HG02840 (cell line): ENCODE results near the gene FRA10AC1.
A peak's percentile ranks its signal among the peaks of the same experiment; 100 is the strongest.

Experiments used
- ATAC-seq: cut with Tn5 transposase; IDR thresholded peaks from one replicate; pipeline ENCODE4 v1.9.1; 2021; ENCODE audit warnings: mild to moderate bottlenecking, moderate library complexity, moderate number of reproducible peaks; ENCODE audit not compliant: unreplicated experiment, low FRiP score

The FRA10AC1 gene, protein sequence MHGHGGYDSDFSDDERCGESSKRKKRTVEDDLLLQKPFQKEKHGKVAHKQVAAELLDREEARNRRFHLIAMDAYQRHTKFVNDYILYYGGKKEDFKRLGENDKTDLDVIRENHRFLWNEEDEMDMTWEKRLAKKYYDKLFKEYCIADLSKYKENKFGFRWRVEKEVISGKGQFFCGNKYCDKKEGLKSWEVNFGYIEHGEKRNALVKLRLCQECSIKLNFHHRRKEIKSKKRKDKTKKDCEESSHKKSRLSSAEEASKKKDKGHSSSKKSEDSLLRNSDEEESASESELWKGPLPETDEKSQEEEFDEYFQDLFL

DNA sequence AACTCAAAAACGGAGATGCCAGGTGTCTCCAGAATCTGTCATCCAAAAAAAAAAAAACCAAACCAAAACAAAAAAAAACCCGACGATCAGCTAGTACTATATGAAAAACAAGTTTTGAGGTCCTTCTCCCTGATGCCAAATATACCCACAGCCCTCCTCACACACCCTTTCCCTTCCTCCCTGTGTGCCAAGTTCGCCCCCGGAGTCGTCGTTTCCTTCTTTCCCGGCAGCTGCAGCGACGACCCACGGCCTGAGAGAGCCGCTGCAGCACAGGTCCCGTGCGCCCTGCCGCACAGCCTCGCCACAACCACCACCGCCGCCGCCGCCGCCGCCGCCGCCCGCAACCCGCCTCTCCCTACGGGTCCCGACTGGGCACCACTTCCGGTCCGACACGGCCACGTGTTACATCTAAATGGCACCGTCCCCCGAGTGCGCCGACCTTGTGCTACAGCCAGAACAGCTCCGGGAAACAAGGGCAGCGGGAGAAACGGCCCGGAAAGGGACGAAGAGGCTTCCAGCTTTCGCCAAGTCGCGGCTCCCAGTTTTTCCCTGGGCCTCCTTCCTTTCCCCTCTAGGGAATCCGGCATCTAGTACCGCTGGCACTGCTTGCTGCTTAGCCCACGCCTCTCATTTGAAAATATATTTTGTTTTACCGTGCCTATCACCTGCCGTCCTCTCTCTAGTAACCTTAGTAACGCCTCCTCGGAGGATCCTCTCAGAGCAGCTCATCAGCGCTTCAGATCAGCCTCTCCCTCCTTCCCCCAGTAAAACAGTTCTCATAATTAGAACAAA is at the start of gene FRA10AC1:
TSS of gene FRA10AC1 (minus strand) at position 383 of the 792 bp plus-strand sequence. CDS start 2,486 bp downstream, outside the sequence.
- ATAC-seq: peak; percentile 86

DNA sequence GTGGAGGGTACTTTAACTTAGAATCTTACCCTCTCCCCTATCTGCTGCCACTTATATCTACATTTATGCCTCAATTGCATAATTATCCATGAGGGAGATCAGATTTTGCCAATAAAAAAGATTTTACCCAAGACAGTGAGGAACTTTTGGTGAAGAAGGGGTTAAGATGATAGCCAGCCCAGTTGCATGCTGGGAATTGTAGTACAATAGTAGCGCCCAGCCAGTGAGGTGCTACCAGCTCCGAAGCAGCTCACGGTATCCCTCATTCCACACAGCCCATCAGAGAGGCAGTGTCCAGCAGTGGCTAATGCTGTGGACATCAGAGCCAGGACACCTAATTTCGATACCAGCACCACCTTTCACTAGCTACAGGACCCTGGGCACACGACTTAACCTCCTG is 49.4 kb upstream of the FRA10AC1 start:
- ATAC-seq: no peak

DNA sequence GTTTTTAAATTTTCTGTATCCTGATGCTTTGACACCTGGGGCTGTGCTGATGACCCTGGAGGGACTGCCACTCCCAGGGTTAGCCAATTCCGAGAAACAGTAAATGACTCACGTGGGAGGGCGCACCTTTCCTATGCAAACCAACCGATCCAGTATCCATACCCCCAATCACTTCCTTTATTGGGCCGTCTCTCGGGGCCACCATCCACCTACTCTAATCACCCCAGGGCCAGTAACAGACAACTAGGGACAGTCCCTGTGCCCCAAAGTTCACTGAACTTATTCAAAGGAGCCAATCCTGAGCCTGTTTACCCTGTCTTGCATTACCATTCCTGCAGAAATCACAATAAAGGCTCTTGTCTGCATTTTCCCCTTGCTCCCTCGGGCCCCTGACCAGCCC is 48.7 kb upstream of the FRA10AC1 start:
- no peak for ATAC-seq

DNA sequence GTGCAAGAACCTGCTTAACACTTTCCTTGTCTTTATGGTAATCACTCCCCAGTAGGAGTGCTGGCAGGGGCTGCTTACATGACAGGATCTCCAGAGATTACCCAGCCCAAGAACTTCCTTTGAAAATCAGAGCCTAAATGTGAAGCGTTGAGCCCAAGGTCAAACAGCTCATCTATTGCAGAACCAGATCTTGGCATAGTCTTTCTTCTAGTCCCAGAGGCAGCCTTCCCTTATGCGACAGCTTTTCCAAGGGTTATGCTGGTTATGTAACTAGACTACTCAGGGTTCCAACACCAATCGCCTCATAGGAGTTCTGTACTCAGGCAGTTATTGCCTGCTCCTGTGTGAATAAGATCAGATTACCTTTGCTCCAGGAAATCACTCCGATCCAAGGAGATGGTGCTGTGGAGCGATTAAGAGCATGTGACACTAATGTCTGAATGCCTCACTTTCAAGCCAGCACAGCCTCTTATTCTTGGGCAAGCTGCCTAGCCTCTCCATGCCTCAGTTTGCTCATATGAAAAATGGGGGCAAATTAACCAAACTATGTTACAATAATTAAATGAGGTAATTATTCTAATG is 46.9 kb upstream of the FRA10AC1 start:
- ATAC-seq: no peak

DNA sequence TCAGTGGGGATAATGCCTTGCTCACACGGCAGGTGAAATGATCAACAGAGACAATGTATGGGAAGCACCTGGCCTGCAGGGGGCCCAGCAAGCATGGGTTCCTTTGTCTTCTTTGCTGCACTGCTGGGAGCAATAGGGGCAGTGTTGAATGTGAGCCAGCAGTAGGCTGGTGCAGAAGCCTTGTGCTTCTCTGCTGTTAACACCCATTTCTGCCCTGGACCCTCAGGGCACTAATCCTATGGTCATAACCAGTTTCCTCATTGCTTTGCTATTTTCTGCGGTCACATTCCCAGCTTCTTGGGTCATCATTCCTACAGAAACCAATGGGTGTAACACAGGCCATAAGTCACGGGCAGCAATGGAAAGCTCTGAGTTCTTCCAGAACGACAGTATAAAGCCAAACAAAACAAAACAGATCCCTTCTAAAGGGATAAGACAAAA is 44.5 kb upstream of the FRA10AC1 start:
- no peak for ATAC-seq

DNA sequence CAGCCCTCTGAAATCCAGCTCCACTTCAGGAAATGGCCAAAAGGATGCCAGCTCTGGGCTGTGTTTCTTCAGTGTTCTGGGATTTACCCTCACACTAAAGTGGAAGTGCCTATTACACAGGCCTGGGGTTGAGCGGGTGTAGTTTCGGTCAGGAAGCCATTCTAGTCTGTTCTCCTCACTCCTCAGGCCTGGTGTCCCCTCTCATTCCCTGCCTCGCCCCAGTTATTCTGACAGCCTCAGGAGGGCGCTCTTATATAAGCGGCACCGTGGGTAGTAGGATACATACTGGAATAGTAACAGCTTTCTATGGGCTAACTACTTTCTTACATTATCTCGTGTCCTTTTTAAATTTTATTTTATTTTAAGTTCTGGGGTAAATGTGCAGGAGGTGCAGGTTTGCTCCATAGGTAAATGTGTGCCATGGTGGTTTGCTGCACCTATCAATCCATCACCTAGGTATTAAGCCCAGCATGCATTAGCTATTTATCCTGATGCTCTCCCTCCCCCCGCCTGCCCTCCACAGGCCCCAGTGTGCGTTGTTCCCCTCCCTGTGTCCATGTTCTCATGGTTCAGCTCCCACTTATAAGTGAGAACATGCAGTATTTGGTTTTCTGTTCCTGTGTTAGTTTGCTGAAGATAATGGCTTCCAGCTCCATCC is 43.1 kb upstream of the FRA10AC1 start:
- no peak for ATAC-seq

DNA sequence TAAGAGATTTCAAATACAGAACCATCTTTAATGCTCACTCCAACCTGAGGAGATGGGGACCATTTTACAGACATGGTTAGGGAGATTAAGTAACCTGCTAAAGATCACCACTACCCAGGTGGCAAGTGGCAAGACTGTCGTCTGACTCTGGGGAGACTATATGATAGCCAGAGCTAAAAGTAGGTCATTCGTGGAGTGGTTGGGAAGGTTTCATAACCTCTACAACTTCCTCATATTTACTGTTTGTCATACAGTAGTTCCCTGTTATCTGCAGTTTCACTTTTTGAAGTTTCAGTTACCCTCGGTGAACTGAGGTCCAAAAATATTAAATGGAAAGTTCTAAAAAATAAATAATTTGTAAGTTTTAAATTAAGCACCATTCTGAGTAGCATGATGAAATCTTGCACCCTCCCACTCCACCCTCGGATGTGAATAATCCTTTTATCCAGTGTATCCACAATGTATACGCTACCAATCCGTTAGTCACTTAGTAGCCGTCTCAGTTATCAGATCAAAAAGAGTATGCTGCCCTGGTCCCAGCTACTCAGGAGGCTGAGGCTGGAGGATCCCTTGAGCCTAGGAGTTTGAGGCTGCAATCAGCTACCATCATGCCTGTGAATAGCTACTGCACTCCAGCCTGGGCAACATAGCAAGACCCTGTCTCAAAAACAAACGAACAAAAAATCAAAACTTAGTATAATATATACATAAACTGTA is 40.4 kb upstream of the FRA10AC1 start:
- ATAC-seq: no peak

DNA sequence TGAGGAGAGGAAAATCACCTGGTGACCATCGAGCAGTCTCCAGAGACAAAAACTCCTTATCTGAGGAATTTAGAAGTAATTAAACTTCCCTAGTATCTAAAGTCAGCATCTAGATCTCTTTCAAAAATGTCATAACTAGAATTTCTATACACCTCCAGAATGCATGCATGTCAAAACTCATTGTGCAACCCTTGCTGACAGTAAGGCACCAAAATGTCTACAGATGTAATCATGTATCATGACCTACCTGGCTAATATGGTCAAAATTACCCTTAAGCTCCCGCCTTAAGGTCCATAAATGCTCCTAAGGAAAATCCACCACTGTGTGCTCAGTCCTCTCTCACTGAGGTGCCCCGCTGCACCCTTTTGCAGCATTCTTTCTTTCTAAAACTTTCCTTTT is 39.0 kb upstream of the FRA10AC1 start:
- no peak for ATAC-seq

DNA sequence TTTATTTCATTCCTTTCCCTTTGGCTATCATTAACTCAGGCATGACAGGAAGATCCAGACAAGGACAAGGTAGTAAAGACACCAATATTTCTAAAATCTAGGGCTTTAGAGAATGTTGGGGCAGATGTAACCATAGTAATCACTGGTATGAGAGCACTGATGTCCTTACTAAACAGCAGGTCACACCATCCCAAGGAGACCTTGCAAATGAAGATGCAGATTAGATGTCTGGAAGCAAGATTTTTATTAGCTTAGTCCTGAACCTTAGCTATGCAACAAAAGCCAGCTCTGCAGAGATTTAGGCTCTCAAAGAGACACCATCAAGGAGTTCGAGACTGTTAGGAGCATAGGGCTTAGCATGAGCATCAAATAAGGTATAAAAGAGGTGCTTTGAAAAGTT is 23.6 kb upstream of the FRA10AC1 start:
- ATAC-seq: no peak

DNA sequence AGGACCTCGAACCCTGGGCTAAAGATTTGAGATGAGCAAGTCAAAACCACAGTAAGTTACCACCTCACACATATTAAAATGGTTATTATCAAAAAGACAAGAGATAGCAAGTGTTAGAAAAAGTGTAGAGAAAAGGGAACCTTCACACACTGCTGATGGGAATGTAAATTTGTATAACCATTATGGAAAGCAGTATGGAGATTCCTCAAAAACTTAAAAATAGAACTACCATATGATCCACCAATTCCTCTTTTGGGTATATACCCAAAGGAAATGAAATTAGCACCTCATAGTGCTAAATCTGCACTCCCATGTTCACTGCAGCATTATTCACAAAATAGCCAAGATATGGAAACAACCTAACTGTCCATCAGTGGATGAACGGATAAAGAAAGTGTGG is 20.8 kb upstream of the FRA10AC1 start:
- ATAC-seq: no peak

DNA sequence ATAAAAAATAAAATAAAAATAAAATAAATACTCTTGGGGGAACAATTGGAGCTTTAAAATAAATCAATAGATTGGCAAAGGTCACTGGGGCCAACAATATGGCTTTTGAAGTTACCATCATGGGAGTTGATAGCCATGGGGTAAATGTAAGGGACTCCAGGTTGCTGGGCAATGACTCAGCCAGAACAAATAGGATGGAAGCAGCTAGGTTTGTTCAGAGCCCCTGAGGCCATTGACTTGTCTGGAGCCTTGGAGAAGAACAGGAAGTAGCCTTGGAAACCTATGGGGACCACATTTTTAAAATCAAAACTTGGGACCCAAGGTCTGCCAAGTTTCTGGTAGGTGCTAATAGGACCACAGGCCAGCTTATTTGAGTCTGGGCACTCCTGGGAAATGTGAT is 20.2 kb upstream of the FRA10AC1 start:
- no peak for ATAC-seq

DNA sequence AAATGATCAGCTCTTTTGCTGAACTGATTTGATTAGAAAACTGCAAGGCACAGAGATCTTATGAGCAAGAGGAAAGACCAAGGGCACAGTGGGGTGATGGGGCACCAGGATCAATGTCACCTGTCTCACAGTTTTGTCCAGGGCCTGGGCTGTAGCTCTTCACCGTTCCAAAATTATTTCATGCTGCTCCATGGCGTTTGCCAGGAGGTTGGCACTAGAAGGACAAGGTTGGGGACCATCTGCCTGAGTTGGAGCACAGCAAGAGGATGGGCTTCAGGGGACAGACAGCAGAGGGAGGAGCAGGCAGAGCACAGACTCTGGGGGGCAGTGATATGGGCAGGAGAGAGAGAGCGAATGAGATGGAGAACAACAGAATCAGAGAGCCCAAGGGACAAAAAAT is 17.5 kb upstream of the FRA10AC1 start:
- ATAC-seq: no peak

DNA sequence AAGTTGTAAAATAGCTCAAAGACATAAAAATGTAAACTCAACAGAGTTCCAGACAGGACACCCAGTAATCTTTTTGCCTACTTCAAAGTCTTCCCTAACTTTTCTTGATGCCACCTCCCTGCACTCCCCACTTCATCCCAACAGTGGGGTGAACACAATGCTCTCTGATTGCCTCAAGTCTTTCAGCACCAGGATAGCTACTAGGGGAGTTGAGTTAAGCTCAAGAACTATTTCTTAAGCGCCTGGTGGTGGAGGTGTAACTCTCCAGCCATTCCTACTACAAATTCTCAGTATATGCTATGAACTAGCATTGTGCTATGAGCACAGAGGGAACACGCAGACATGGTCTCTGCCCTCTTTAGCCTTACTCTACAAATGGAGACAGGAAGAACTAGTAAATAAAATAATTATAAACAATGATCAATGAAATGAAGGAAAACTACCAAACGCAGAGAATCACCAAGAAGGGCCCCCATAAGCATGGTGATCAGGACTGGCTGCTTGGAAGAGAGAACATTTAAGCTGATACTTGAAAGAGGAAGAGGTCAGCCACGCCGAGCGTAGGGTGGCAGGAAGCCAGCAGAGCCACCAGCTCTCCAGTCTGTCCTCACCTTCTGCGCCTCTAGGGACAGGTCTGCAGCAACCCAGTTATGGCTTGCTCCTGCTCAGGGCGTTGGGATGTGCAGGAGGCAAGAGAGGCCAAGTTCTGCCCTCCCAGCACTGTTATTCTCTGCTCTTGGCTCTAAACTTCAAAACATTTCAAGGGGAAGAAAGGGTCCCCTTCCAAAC is 16.7 kb upstream of the FRA10AC1 start:
- ATAC-seq: no peak

DNA sequence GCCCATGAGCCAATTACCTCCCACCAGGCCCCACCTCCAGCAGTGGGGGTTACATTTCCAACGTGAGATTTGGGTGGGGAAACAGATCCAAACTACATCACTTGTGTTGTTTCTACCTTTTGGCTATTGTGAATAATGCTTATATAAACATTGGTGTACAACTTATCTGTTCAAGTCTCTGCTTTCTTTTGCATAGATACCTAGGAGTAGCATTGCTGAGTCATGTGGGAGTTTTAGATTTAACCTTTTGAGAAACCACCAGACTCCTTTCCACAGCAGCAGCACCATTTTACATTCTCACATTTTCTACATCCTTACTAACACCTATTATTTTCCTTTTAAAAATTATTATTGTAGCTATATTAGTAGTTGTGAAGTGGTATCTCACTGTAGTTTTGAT is 14.4 kb upstream of the FRA10AC1 start:
- no peak for ATAC-seq

DNA sequence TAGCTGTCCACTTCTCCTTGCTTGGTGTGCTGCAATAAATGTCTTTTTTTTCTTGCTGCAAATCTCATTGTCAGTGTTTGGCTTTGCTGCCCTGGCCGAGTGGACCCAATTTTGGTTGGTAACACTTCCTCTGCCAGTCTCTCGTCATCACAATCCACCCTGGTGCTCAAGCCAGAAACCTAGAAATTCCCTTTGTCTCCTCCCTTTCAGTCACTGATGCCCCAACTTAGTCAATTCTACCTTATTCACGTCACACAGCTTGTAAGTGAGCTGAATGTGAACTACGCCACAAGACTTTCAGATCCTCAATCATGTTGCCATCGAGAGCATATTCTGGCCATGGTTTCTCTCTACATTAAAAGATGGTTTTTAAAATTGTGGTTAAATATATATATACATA is 13.0 kb upstream of the FRA10AC1 start:
- ATAC-seq: peak; percentile 74

DNA sequence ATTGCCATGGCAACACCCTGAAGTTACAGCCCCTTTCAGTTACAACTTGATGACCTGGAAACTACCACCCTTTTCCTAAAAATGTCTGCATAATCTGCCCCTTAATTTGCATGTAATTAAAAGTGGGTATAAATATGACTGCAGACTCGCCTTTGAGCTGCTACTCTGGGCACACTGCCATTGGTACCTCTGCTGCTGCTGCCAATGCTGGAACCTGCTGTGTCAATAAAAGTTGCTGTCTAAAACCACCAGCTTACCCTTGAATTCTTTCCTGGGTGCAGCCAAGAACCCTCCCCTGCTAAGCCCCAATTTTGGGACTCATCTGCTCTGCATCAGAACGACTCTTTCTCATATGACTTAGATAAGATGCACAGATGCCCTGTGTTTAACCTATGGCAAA is 10.2 kb upstream of the FRA10AC1 start:
- no peak for ATAC-seq

DNA sequence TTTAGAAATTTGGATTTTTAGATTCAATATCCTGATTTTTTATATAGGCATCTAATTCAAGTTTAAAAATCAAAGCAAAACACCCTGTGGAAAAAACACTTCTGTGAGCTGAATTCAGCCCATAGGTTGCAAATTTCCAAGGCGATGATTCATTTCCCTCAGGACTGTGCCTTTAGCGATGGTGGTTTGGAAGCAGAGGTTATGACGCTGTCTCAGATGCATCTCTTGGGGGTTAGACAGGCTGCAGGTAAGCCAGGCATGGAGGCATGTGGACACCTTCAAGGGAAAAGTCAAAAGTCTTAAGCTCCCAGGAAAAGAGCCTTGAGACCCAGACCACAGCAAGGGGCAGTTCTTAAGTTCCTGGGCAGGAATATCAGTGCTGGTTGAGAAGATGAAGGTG is 9.5 kb upstream of the FRA10AC1 start:
- ATAC-seq: no peak

DNA sequence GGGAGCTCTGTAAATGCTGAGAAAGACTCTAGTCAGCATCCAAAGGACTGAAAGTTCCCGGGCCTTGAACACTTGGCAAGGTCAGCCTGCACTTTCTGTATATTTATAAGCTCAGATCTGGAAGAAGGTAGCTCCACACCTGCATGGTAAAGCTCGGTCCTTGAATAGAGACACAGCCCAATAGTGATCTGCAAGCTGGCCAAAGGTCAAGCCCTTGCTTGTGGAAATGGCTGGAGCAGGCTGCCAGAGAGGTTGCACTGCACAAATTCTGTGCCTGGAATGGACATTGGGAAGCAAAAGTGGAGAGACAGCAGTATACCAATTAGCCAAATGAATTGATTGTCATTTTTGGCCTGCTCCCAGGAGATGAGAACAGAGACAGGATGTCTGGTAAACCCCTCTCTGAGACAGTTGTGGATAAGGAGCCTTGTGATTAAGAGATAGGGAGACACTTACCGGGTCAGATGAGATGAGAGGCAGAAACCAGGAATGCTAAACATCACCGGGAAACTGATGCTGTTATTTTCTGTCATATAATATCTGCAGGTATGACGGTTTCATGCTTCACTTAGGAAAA is 8.0 kb upstream of the FRA10AC1 start:
- no peak for ATAC-seq

DNA sequence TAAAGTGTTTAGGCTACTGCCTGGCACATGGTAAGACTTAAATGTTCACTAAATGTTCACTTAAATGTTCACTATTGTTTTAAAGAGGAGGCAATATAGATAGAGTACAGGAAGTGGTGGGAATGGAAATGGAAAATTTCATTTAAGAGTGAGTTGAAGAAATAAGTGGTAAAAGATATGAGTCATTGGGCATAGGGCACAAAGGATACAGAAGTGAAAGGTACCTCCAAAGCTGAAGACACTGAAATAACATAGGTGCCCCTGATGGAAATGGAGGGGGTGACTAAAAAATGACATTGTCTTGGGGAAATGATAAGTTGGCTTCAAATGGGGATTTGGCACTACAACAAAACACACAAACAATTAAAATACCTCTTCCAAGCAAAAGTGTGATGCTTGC is 5.2 kb upstream of the FRA10AC1 start:
- no peak for ATAC-seq
